Measurements from ENCODE around the gene MEIOB.

Gene MEIOB

DNA sequence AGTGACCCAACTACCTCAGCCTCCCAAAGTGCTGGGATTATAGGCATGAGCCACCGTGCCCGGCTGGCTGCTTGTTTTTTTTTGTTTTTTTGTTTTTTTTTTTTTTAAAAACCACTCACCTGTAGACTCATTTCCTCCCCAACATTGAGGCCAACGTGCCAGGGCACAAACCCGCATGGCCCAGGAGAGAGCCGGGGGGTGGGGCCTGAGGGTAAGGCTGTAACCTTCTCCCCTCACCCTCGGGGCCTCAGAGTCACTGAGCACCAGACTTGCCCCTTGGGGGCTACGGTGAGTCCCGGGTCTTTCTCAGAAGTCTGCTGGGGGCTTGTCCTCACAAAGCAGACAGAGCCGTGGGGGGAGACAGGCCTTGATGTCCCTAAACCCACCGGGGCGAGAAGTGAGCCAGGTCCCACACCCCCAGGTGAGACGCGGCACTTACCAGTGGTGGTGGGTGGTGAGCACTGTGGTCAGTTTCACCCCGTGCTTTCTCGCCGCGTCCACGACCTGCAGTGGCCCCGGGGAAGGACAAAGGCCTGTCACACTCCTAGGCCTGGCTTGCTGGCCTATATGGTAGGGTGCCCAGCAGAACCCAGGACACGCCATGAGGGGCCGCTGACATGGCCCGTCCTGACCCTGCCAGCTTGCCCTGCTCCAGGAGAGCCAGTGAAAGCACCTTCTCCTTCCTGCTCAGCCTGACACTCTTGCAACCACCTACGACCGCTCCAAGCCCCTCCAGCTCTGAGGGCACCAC is 49.9 kb downstream of the MEIOB start:
- H3K4me3 ChIP-seq (ENCODE audit: low read depth, low read length): no peak overlapping the region
- DNase-seq (ENCODE audit: low read depth): no peak
- no peak for TF ChIP-seq CTCF (IDR thresholded peaks at IDR 0.05; ENCODE audit: low read depth, low read length, missing control alignments)

- DNase-seq (ENCODE audit: low read depth): no peak
- TF ChIP-seq CTCF (IDR thresholded peaks at IDR 0.05; ENCODE audit: low read depth, low read length, missing control alignments): no peak
- H3K4me3 ChIP-seq (ENCODE audit: low read depth, low read length): no peak overlapping the region
These were observed 51.0 kb downstream of the MEIOB start for GRCh38 chr16:1820946-1821290.

- H3K4me3 ChIP-seq (ENCODE audit: low read depth, low read length): no peak overlapping the region
- no peak for DNase-seq (ENCODE audit: low read depth)
- TF ChIP-seq CTCF (IDR thresholded peaks at IDR 0.05; ENCODE audit: low read depth, low read length, missing control alignments): no peak
These were observed 51.6 kb downstream of the MEIOB start for GRCh38 chr16:1820096-1820945.

- H3K4me3 ChIP-seq (ENCODE audit: low read depth, low read length): no peak overlapping the region
- DNase-seq (ENCODE audit: low read depth): no peak
- TF ChIP-seq CTCF (IDR thresholded peaks at IDR 0.05; ENCODE audit: low read depth, low read length, missing control alignments): no peak
These were observed 52.4 kb downstream of the MEIOB start for GRCh38 chr16:1819611-1820010.

GRCh38 chr16:1818873-1819525 is 53.0 kb downstream of the MEIOB start:
- no peak for TF ChIP-seq CTCF (IDR thresholded peaks at IDR 0.05; ENCODE audit: low read depth, low read length, missing control alignments)
- no peak overlapping the region for H3K4me3 ChIP-seq (ENCODE audit: low read depth, low read length)
- DNase-seq (ENCODE audit: low read depth): no peak

DNA sequence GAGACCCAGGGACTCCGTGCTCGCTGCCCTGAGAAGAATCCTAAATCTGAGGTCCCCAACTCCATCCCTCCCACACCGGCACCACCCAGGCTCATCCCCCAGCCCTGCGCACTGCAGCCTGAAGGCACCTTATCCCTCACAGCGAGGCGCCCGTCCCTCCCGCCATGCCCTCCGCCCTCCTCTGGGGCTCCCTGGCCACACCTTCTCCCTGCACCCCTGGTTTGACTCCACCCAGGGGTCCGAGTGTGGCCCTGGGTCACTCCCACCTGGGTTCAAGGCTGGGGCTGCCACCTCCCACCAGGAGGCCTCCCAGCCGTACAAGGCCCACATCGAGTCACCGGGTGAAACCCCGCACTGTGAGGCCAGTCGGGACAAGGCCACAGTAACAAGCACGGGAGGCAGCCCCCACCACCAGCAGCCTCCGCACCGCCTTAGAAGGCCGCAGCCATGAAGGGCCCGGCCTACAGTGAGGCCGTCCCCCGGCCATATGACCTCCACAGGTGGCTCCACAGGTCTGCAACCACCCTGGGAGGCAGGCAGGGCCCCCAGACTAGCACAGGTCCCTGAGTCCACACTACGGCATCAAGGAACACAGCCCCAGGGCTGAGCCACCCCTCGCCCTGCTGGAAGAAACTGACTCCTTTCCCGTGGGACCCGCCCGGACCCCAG is 53.6 kb downstream of the MEIOB start:
- TF ChIP-seq CTCF (IDR thresholded peaks at IDR 0.05; ENCODE audit: low read depth, low read length, missing control alignments): no peak
- no peak overlapping the region for H3K4me3 ChIP-seq (ENCODE audit: low read depth, low read length)
- DNase-seq (ENCODE audit: low read depth): no peak
